HepG2 (cell line): ENCODE measurements around the gene TRIP4. TPM values are rescaled to one million over a fixed set of nuclear protein-coding genes. Genes with fewer than 3 reads are reported as not detected.

Experiments
- ATF7-NPFF ChIP-seq: sonication (generic); formaldehyde crosslinking; IDR thresholded peaks from 2 replicates; pipeline ENCODE4 v1.8.1; 2023; ENCODE audit warnings: mild to moderate bottlenecking, low read depth, missing genetic modification reagents, moderate library complexity
- CAMTA2 ChIP-seq: sonication (generic); formaldehyde crosslinking; IDR thresholded peaks from 2 replicates; pipeline ENCODE4 v1.4.0; 2020; ENCODE audit warnings: mild to moderate bottlenecking, missing genetic modification reagents, borderline replicate concordance
- CEBPB ChIP-seq: IDR thresholded peaks from 2 replicates; pipeline ENCODE4 v1.6.1; 2011; ENCODE audit warnings: low read depth, low read length, improper control_type of control experiment, borderline replicate concordance
- CENPBD1 ChIP-seq: sonication (generic); formaldehyde crosslinking; IDR thresholded peaks from 2 replicates; pipeline ENCODE4 v1.8.0; 2022; ENCODE audit warnings: missing genetic modification reagents, low read depth, mild to moderate bottlenecking, borderline replicate concordance
- DMAP1 ChIP-seq: IDR thresholded peaks from 2 replicates; pipeline ENCODE4 v1.6.1; 2016
- ELF4 ChIP-seq: sonication (generic); formaldehyde crosslinking; IDR thresholded peaks from 2 replicates; pipeline ENCODE4 v1.5.0; 2020; ENCODE audit warnings: missing genetic modification reagents, mild to moderate bottlenecking, moderate library complexity, borderline replicate concordance
- HDAC6 ChIP-seq: fragments of 200-600 bp; sonication (generic); IDR thresholded peaks from 2 replicates; pipeline ENCODE4 v1.7.0; 2017; ENCODE audit warnings: mild to moderate bottlenecking, antibody characterized with exemption, low read length, low read depth
- MAF1 ChIP-seq: sonication (generic); formaldehyde crosslinking; IDR thresholded peaks from 2 replicates; pipeline ENCODE4 v1.5.0; 2020; ENCODE audit warnings: missing genetic modification reagents, borderline replicate concordance
- MAZ ChIP-seq, 2 experiments: sonication (generic) in 1 of 2; formaldehyde crosslinking in 1 of 2; IDR thresholded peaks; 2 replicates each; pipeline versions ENCODE4 v1.5.0 to v1.6.1; 2012 to 2020; ENCODE audit warnings: low read depth in 2 of 2, mild to moderate bottlenecking in 2 of 2, borderline replicate concordance in 1 of 2, improper control_type of control experiment in 1 of 2, low read length in 1 of 2, missing genetic modification reagents in 1 of 2, moderate library complexity in 1 of 2
- MBD4 ChIP-seq: IDR thresholded peaks from 2 replicates; pipeline ENCODE4 v1.6.1; 2012; ENCODE audit warnings: low read length, inconsistent platforms, borderline replicate concordance
- TCF7L2 ChIP-seq: IDR thresholded peaks from 2 replicates; pipeline ENCODE4 v1.6.1; 2011; ENCODE audit warnings: mild to moderate bottlenecking, low read depth, low read length, moderate library complexity
- ZBTB1 ChIP-seq: sonication (generic); formaldehyde crosslinking; IDR thresholded peaks from 2 replicates; pipeline ENCODE4 v1.4.0; 2020; ENCODE audit warnings: missing genetic modification reagents, borderline replicate concordance
- ZBTB10 ChIP-seq: sonication (generic); formaldehyde crosslinking; IDR thresholded peaks from 2 replicates; pipeline ENCODE4 v1.4.0; 2020; ENCODE audit warnings: missing genetic modification reagents, borderline replicate concordance
- ZBTB7A ChIP-seq: sonication (generic); formaldehyde crosslinking; IDR thresholded peaks from 2 replicates; pipeline ENCODE4 v1.8.0; 2022; ENCODE audit warnings: mild to moderate bottlenecking, missing genetic modification reagents
- ZNF484 ChIP-seq: sonication (generic); formaldehyde crosslinking; IDR thresholded peaks from 2 replicates; pipeline ENCODE4 v1.5.1; 2020; ENCODE audit warnings: mild to moderate bottlenecking, low read depth, missing genetic modification reagents, borderline replicate concordance
- ZNF550 ChIP-seq: sonication (generic); formaldehyde crosslinking; IDR thresholded peaks from 2 replicates; pipeline ENCODE4 v1.4.0; 2020; ENCODE audit warnings: mild to moderate bottlenecking, missing genetic modification reagents, borderline replicate concordance
- ZNF556 ChIP-seq: sonication (generic); formaldehyde crosslinking; IDR thresholded peaks from 2 replicates; pipeline ENCODE4 v1.4.0; 2020; ENCODE audit warnings: mild to moderate bottlenecking, missing genetic modification reagents, borderline replicate concordance
- ZNF713 ChIP-seq: sonication (generic); formaldehyde crosslinking; IDR thresholded peaks from 2 replicates; pipeline ENCODE4 v1.4.0; 2020; ENCODE audit warnings: mild to moderate bottlenecking, missing genetic modification reagents
- ZNF83 ChIP-seq: sonication (generic); formaldehyde crosslinking; IDR thresholded peaks from 2 replicates; pipeline ENCODE4 v1.4.0; 2020; ENCODE audit warnings: missing genetic modification reagents, mild to moderate bottlenecking, borderline replicate concordance
- ZSCAN12 ChIP-seq: sonication (generic); formaldehyde crosslinking; IDR thresholded peaks from 2 replicates; pipeline ENCODE4 v1.9.0; 2021; ENCODE audit warnings: mild to moderate bottlenecking, missing genetic modification reagents
- polyA plus RNA-seq, 8 experiments: library from polyadenylated mRNA; depleted of rRNA in 3 of 8; stranded (reverse) in 7 of 8; unstranded in 1 of 8; fragments of >200 nt; fragmentation: Illumina TruSeq in 4 of 8; extraction: Trizol in 4 of 8; gene quantifications; 2 replicates each; pipeline versions ENCODE4 v1.2.1 to v1.2.3, GENCODE V29; 2011 to 2016; ENCODE audit warnings: low read depth in 4 of 8, missing spikeins in 1 of 8, mixed read lengths in 1 of 8; ENCODE audit not compliant: insufficient read depth in 1 of 8
- total RNA-seq, 5 experiments: library from RNA; depleted of rRNA; stranded (reverse); fragments of >200 nt; fragmentation: Illumina TruSeq; extraction: Trizol; gene quantifications; 2 replicates each; pipeline ENCODE4 v1.2.3, GENCODE V29; 2016; ENCODE audit warnings: low read depth in 1 of 5
- TF ChIP-seq, protein P1 (sequence below): sonication (generic); formaldehyde crosslinking; IDR thresholded peaks from 2 replicates; pipeline ENCODE4 v1.4.0; 2020; ENCODE audit warnings: mild to moderate bottlenecking, missing genetic modification reagents
- TF ChIP-seq, protein P2 (sequence below): IDR thresholded peaks from 2 replicates; pipeline ENCODE4 v1.4.0; 2020; ENCODE audit warnings: mild to moderate bottlenecking, missing genetic modification reagents

The TRIP4 gene
- total and polyA plus RNA-seq, 2 of the 13 experiments (the other 11 are each of a cell fraction or from before 2014, with no cell fraction given): 7.1 to 11.8 TPM

DNA sequence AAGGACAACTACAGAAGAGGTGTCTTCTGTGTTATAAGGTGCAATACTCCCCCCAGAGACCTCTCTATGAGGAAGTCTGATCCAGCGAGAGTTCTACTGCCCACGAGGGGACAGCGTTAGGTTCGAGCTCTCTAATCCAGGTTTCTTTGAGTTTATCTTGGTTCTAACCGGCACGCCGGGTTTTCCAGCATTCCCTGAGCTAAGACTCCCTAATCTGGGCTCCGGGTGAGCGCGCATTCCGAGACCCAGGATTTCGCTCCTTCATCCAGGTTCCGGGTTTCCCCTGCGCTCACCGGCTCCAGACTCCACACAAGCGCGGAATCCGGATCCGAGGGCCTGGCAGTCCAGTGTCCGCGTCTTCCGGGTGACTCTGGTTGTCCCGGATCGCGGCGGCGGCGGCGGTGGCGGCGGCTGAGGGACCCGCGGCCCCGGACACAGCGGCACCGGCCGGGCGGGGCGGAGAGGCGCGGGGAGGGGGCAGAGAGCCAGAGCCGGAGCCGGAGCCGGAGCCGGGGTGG lies 72.6 kb downstream of the TRIP4 start, which contains the start of gene ZNF609 (continued):
- TF ChIP-seq TCF7L2: no peak
- TF ChIP-seq, protein P1, sequence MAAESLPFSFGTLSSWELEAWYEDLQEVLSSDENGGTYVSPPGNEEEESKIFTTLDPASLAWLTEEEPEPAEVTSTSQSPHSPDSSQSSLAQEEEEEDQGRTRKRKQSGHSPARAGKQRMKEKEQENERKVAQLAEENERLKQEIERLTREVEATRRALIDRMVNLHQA: no peak
- TF ChIP-seq CENPBD1 (CRISPR knock-in tag): no peak
- TF ChIP-seq MAZ (IDR thresholded peaks at IDR 0.05; ENCODE audit: borderline replicate concordance, low read depth, low read length): peak; percentile 65; the same call in 1 of the 2 replicates
- peak; percentile 85 for TF ChIP-seq MAZ (CRISPR knock-in tag; IDR thresholded peaks at IDR 0.05; ENCODE audit: low read depth)
- no peak for TF ChIP-seq ZNF484 (CRISPR knock-in tag)
- TF ChIP-seq ZNF556 (CRISPR knock-in tag): peak; percentile 92
- no peak for TF ChIP-seq ELF4 (CRISPR knock-in tag)
- TF ChIP-seq, protein P2, sequence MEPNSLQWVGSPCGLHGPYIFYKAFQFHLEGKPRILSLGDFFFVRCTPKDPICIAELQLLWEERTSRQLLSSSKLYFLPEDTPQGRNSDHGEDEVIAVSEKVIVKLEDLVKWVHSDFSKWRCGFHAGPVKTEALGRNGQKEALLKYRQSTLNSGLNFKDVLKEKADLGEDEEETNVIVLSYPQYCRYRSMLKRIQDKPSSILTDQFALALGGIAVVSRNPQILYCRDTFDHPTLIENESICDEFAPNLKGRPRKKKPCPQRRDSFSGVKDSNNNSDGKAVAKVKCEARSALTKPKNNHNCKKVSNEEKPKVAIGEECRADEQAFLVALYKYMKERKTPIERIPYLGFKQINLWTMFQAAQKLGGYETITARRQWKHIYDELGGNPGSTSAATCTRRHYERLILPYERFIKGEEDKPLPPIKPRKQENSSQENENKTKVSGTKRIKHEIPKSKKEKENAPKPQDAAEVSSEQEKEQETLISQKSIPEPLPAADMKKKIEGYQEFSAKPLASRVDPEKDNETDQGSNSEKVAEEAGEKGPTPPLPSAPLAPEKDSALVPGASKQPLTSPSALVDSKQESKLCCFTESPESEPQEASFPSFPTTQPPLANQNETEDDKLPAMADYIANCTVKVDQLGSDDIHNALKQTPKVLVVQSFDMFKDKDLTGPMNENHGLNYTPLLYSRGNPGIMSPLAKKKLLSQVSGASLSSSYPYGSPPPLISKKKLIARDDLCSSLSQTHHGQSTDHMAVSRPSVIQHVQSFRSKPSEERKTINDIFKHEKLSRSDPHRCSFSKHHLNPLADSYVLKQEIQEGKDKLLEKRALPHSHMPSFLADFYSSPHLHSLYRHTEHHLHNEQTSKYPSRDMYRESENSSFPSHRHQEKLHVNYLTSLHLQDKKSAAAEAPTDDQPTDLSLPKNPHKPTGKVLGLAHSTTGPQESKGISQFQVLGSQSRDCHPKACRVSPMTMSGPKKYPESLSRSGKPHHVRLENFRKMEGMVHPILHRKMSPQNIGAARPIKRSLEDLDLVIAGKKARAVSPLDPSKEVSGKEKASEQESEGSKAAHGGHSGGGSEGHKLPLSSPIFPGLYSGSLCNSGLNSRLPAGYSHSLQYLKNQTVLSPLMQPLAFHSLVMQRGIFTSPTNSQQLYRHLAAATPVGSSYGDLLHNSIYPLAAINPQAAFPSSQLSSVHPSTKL (CRISPR knock-in tag): peak; percentile 66
- no peak for TF ChIP-seq ZSCAN12 (CRISPR knock-in tag)
- TF ChIP-seq ZBTB1 (CRISPR knock-in tag): no peak
- TF ChIP-seq ZBTB7A (CRISPR knock-in tag): no peak
- TF ChIP-seq CAMTA2 (CRISPR knock-in tag): no peak
- TF ChIP-seq ZNF550: no peak
- 0 out of 2 replicates have a peak, but pooled peaks have one; percentile 70 for TF ChIP-seq ZNF83 (CRISPR knock-in tag)
- TF ChIP-seq DMAP1 (CRISPR knock-in tag): peak; percentile 68; the same call in 1 of the 2 replicates
- TF ChIP-seq ZBTB10 (CRISPR knock-in tag): no peak
- TF ChIP-seq CEBPB: no peak
- TF ChIP-seq MBD4: no peak
- no peak for TF ChIP-seq HDAC6
- TF ChIP-seq ZNF713 (CRISPR knock-in tag): no peak
- no peak for TF ChIP-seq MAF1 (CRISPR knock-in tag)
- no peak; the same call in 1 of the 2 replicates for TF ChIP-seq ATF7-NPFF
